Left ventricle myocardium inferior (tissue), 1 donor: ENCODE measurements around the gene PARD3. TPM values are rescaled to one million over a fixed set of nuclear protein-coding genes. Genes with fewer than 3 reads are reported as not detected.
"Not testable (repeated sequence)": the region's sequence is repeated elsewhere in the genome, so short reads cannot be mapped to it uniquely, and the experiment has no call there.

Experiments
- DNase-seq: peaks from one replicate; pipeline ENCODE4 v3.0.0-alpha.2; 2020
- H3K27ac ChIP-seq: fragments of 200-600 bp; replicated peaks from 2 replicates; pipeline ENCODE4 v1.8.0; 2021
- H3K27me3 ChIP-seq: fragments of 200-600 bp; 2 replicates; pipeline ENCODE4 v1.8.0; 2021; ENCODE audit warnings: low read depth
- H3K36me3 ChIP-seq: fragments of 200-600 bp; 2 replicates; pipeline ENCODE4 v1.8.0; 2021
- H3K4me1 ChIP-seq: fragments of 200-600 bp; 2 replicates; pipeline ENCODE4 v1.8.0; 2021
- H3K4me3 ChIP-seq: fragments of 200-600 bp; 2 replicates; pipeline ENCODE4 v1.8.0; 2021; ENCODE audit warnings: mild to moderate bottlenecking, moderate library complexity
- H3K9me3 ChIP-seq: fragments of 200-600 bp; replicated peaks from 2 replicates; pipeline ENCODE4 v1.8.0; 2021
- CTCF ChIP-seq: fragments of 200-600 bp; IDR thresholded peaks from 2 replicates; pipeline ENCODE4 v1.8.0; 2021; ENCODE audit warnings: antibody characterized with exemption, mild to moderate bottlenecking, borderline replicate concordance
- intact Hi-C: fragments of 100-400 bp; cut with micrococcal nuclease; formaldehyde crosslinking; loops from one replicate; pipeline ENCODE4 v1.11.0; 2022
- total RNA-seq: library from RNA; stranded (reverse); fragmentation: NEBNext Ultra II Directional; extraction: Animal tissue kit (Norgen Biotek cat#: 25700); gene quantifications from one replicate; pipeline ENCODE4 v1.2.1, GENCODE V29; 2021
- donor health status: DM: no; HTN: yes; CAD: no; lungs with severe emphysema.

Gene PARD3
- total RNA-seq, 1 donor from 2014 or later, result 29.6 TPM

GRCh38 chr10:34076443-34076842 is 738.7 kb downstream of the PARD3 start:
- intact Hi-C loops, result no loop called here
- no peak for TF ChIP-seq CTCF
- Histone ChIP-seq H3K27me3 (no peaks in the 10 kb centered on the region), H3K27ac (no peak overlapping the region), H3K9me3 (peaks cover 15% of the 10 kb centered on the region), H3K36me3 (no peaks in the 10 kb centered on the region), H3K4me3 (no peak overlapping the region), H3K4me1 (peaks cover 24% of the 10 kb centered on the region)
- no peak for DNase-seq

GRCh38 chr10:34075254-34075926 is 739.7 kb downstream of the PARD3 start:
- DNase-seq, result peak; percentile 34
- Histone ChIP-seq H3K4me1 (peaks cover 21% of the 10 kb centered on the region), H3K4me3 (no peak overlapping the region), H3K27me3 (no peaks in the 10 kb centered on the region), H3K36me3 (no peaks in the 10 kb centered on the region), H3K27ac (peak overlapping the region; percentile 18), H3K9me3 (peaks cover 15% of the 10 kb centered on the region)
- intact Hi-C loops, result no loop called here
- TF ChIP-seq CTCF, result no peak

- Histone ChIP-seq H3K4me3 (no peak overlapping the region), H3K27ac (no peak overlapping the region), H3K27me3 (no peaks in the 10 kb centered on the region), H3K36me3 (no peaks in the 10 kb centered on the region), H3K9me3 (peaks cover 21% of the 10 kb centered on the region), H3K4me1 (peaks cover 16% of the 10 kb centered on the region)
- DNase-seq, result no peak
- intact Hi-C loops, result no loop called here
- no peak for TF ChIP-seq CTCF
Measured at GRCh38 chr10:34074051-34074450, 741.0 kb downstream of the PARD3 start.

GRCh38 chr10:34067741-34068140 is 747.4 kb downstream of the PARD3 start:
- not testable (repeated sequence) for H3K4me3 ChIP-seq

GRCh38 chr10:34063592-34063991 is 751.5 kb downstream of the PARD3 start:
- intact Hi-C loops, result no loop called here
- no peak for TF ChIP-seq CTCF
- DNase-seq, result no peak
- peaks cover 38% of the 10 kb centered on the region for H3K9me3 ChIP-seq
- no peaks in the 10 kb centered on the region for H3K36me3 ChIP-seq
- no peaks in the 10 kb centered on the region for H3K27me3 ChIP-seq
- H3K4me1 ChIP-seq, result no peaks in the 10 kb centered on the region
- H3K27ac ChIP-seq, result no peak overlapping the region
- H3K4me3 ChIP-seq, result no peak overlapping the region

More at GRCh38 chr10:34067741-34068140, 747.4 kb downstream of the PARD3 start:
- H3K27me3 ChIP-seq, DNase-seq, intact Hi-C loops, H3K27ac ChIP-seq, H3K36me3 ChIP-seq, H3K4me1 ChIP-seq: not testable (repeated sequence)
- peaks cover 40% of the 10 kb centered on the region for H3K9me3 ChIP-seq

- no peak overlapping the region for H3K27ac ChIP-seq
- intact Hi-C loops, result no loop called here
- no peak for TF ChIP-seq CTCF
- no peaks in the 10 kb centered on the region for H3K36me3 ChIP-seq
- peaks cover 36% of the 10 kb centered on the region for H3K9me3 ChIP-seq
- no peaks in the 10 kb centered on the region for H3K27me3 ChIP-seq
- H3K4me3 ChIP-seq, result no peak overlapping the region
- H3K4me1 ChIP-seq, result no peaks in the 10 kb centered on the region
- no peak for DNase-seq
Measured at GRCh38 chr10:34061841-34062240, 753.3 kb downstream of the PARD3 start.
